Measurements from ENCODE around the gene CYP26C1.
"Not testable (repeated sequence)": the region's sequence is repeated elsewhere in the genome, so short reads cannot be mapped to it uniquely, and the experiment has no call there.

- TF ChIP-seq ZBTB21 (tag by site-specific recombination; IDR thresholded peaks at IDR 0.05); SALL2 (tag by site-specific recombination; IDR thresholded peaks at IDR 0.05; ENCODE audit: borderline replicate concordance); SCRT1 (tag by site-specific recombination; IDR thresholded peaks at IDR 0.05; ENCODE audit: borderline replicate concordance); TCF7L2 (IDR thresholded peaks at IDR 0.05; ENCODE audit: borderline replicate concordance, low read depth, low read length): not testable (repeated sequence)
These were observed 40.5 kb downstream of the CYP26C1 start for GRCh38 chr10:93101148-93101547.
